Panc1 (cell line): ENCODE measurements around the gene GJB3.

Experiments used
- POLR2AphosphoS5 ChIP-seq: IDR thresholded peaks from 2 replicates; pipeline ENCODE4 v1.6.1; 2012; ENCODE audit warnings: mild to moderate bottlenecking, low read depth, low read length, moderate library complexity
- TF ChIP-seq, protein P1 (sequence below): fragments of 450-650 bp; IDR thresholded peaks from 2 replicates; pipeline ENCODE4 v1.5.1; 2017; ENCODE audit warnings: mild to moderate bottlenecking

DNA sequence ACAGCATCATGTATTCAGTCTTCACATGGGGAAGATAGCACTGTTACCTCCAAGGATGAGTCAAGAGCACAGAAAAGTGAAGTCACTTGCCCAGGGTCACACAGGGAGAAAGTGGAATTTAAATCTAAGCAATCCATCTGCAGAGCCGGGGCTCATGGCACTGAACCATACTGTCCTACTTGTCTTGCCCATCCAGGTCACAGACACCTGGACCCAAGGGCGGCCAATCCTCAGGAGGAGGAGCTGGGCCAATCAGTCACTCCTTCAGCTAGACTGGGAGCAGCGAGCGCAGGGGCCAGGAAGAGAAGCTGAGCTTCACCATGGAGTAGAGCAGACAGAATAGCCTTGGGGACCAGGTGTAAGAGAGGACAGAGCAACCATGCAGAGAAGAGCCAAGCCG is 35.3 kb upstream of the GJB3 start:
- TF ChIP-seq, protein P1, sequence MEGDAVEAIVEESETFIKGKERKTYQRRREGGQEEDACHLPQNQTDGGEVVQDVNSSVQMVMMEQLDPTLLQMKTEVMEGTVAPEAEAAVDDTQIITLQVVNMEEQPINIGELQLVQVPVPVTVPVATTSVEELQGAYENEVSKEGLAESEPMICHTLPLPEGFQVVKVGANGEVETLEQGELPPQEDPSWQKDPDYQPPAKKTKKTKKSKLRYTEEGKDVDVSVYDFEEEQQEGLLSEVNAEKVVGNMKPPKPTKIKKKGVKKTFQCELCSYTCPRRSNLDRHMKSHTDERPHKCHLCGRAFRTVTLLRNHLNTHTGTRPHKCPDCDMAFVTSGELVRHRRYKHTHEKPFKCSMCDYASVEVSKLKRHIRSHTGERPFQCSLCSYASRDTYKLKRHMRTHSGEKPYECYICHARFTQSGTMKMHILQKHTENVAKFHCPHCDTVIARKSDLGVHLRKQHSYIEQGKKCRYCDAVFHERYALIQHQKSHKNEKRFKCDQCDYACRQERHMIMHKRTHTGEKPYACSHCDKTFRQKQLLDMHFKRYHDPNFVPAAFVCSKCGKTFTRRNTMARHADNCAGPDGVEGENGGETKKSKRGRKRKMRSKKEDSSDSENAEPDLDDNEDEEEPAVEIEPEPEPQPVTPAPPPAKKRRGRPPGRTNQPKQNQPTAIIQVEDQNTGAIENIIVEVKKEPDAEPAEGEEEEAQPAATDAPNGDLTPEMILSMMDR = no peak
- no peak for TF ChIP-seq POLR2AphosphoS5
